HCEC 1CT (cell line): Measurements from ENCODE around the gene POLE.

ENCODE experiments used
- DNase-seq: peaks from one replicate; pipeline ENCODE4 v3.0.0-alpha.2; 2017

Gene POLE

DNA sequence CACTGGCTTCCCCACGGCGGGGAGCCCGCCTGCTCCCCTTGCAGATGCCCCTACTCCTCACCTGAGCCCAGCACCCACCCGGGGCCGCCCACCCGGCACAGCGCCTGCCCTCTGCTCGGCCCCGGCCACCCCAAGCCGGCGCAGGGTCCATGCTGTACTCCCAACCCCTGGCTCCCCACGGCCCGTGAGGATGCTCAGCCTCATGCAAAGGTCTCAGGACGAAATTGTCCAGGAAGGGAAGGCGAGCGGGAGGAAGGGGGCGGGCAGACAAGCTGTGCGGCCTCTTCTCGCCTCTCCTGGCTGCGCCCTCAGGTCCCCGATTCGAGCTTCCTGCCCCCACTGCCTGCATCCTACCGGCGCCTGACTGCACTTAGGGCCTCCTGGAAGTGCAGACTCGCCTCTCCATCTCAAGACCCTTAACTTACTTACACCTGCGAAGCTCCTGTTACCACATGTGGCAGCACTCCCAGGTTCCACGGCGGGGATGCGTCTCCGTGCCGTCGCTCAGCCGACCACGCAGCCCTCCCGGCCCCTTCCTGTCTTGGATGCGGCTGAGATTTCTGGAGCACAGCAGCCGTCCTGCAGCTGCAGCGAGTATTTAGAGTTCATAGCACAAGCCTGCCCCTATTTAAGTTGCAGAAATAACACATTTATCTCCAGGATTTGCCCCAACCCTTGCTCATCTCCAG is 94.7 kb downstream of the POLE start:
- no peak for DNase-seq

DNA sequence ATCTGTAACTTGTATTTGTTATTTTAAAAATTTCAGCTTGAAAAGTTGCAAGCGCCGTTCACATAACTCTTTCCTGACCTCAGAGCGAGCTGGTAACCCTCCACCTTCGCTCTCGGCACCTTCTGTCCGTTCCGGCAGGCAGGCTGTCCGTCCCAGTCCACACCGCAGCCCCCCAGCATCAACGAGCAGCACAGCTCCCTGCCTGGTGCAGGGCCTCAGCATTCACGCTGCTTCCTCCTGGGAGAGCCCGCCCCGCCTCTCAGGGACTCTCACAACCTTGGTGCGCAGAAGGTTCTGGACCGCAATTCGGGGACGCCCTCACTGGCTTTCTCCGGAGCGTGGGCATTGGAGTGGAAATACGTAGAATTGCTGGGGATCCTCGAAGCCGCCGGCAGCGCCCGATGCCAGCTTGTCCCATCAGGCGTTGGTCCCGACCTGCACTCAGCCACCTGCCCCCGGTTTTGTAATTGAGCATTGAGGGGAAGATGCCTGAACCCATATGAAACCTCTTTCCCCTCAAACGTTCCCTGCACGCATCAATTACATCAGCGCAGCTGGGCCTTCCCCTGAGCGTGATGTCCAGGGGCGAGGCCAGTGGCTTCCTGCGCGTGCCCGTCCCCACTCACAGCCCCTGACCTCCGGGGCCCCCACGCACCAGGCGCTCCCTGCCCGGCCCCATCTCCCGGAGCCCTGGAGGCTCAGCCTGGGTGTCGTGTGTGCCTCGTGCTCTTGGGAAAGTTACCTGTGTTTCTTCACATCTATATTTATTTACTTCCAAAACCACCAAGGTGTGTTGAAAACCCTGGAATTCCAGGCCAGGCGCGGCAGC is 95.8 kb downstream of the POLE start:
- no peak for DNase-seq

DNA sequence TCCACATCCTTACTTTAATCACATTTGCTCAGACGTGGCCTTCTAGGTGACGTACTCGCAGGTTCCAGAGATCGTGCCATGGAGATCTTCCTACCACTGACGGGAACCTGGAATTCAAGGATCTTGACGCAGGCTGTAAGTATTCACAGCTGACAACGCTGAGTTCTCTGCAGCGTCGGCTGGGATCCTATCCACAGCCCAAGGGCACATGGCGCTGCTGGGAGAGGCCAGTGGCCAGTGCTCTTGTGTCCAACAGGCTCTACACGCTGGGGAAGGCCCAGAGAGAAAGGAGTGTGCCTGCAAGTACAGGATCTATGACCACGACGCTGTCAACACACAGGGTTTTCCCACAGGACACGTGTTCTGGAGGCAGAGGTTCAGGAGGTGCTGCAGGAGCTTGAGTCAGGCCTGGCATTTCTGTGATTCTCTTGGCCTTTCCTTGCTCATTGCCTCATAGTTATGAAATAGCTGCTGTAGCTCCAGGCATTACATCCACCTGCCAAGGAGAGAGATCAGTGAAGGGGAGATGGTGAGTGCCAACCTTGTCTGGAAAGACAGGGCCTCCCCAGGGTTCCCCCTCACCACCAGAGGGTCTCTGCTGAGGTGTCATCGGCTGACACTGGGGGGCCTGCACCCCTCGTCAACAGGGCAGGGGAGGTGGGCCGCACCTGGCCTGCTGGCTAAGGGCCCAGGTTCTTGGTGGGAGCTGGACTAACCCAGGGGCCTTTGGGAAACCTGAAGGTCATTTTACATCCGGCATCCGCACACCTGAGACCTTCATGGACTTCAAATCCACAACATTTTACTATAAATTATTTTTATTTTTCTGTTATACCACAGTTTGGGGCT is 98.1 kb downstream of the POLE start:
- no peak for DNase-seq

DNA sequence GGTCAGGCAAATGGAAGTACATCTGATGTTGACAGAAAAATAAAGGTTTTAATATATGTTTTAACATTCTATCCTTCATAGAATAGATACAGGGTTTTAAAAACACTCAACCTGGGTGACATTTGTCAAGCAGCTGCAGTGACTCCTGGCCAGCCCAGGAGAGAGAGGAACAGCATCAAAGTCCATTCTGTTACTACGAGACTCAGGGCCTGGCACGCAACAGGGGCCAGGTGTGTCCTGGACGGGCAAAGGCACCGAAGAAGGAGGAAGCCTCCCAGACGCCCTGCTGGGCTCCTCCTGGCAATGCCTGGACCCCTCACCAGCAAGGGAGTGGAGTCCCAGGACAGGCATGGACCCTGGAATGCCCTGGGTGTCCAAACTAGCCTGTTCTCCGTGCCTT is 98.8 kb downstream of the POLE start:
- DNase-seq = no peak

DNA sequence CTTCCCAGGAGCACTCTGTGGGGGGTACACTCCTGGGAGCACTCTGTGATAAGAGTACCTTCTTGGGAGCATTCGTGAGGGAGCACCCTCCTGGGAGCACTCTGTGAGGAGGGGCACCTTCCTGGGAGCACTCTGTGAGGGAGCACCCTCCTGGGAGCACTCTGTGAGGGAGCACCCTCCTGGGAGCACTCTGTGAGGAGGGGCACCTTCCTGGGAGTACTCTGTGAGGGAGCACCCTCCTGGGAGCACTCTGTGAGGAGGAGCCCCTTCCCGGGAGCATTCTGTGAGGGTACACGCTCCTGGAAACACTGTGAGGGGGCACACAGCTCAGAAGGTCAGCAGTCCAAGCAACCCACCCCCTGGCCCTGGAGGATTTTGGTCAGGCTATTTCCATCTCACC is 99.4 kb downstream of the POLE start:
- DNase-seq = no peak

DNA sequence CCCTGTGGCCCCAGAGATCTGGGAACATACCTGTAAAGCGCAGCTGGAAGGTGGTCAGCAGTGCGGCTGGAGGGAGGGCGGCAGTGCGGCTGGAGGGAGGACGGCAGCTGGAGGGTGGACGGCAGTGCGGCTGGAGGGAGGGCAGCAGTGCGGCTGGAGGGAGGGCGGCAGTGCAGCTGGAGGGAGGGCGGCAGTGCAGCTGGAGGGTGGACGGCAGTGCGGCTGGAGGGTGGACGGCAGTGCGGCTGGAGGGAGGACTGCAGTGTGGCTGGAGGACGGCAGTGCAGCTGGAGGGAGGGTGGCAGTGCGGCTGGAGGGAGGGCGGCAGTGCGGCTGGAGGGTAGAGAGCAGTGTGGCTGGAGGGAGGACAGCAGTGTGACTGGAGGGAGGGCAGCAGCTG is 100.2 kb downstream of the POLE start:
- no peak for DNase-seq

DNA sequence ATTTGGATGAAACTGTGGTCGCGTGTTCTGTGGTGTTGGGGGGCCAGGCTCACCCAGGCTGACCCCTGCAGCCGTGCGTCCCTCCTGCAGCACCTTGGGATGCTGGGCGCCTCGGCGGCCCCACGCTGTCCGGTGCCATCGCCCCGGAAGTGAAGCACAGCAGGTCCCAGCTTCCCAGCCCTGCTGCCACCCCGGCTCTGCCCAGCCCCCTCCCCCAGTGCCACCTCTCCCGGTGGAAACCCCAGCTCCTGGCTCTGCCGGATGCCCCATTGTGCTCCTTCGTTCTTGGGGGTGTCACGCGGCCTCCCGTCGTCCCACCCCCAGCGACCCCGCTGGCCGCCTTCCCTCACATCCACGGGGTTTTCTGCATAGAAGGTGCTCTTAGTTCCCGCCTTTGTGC is 102.0 kb downstream of the POLE start:
- DNase-seq = no peak

DNA sequence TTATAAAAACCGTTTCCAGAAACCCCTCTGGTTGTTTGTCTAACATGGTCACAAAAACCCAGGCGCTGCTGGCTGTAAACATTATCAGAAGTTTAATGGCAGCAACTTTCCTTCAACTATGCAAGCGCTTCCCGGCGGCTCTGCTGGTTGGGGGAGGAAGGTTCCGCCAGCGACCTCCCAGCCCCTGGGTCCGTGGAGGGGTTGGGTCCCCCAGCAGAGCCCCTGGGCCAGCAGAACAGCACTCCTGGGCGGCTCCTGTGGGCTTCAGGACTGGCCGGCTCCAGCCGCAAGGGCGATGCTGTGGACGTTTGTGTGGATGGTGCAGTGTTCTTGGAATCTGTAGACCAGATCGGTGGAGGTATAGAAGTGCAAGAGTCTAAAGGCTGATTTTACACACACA is 102.7 kb downstream of the POLE start:
- no peak for DNase-seq

DNA sequence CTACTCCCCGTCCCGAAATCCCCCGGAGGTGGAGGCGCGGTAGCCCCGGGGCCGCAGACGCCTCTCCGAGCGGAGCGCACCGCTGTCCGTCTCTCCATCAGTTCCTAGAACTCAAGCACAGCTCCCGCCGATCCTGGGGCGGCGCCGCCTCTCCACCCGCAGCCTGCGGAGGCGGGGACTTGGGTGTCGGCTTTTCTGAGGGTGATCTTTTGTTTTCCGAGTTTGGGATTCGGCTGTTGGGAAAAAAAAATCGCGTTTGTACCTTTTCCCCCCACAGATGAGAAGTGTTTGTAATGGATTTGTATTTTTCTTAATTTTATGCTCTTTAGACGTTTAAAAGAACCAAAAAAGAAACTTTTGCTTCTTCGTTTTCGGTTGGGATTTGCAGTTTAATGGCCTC is 103.4 kb downstream of the POLE start:
- no peak for DNase-seq

DNA sequence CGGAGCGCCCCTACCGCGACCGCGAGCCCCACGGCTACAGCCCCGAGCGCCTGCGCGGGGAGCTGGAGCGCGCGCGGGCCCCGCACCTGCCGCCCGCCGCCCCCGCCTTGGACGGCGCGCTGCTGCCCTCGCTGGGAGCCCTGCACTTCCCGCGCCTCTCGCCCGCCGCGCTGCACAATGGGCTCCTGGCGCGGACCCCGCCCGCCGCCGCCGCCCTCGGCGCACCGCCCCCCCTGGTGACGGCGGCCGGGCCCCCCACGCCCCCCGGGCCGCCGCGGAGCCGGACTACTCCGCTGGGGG is 103.8 kb downstream of the POLE start:
- no peak for DNase-seq

DNA sequence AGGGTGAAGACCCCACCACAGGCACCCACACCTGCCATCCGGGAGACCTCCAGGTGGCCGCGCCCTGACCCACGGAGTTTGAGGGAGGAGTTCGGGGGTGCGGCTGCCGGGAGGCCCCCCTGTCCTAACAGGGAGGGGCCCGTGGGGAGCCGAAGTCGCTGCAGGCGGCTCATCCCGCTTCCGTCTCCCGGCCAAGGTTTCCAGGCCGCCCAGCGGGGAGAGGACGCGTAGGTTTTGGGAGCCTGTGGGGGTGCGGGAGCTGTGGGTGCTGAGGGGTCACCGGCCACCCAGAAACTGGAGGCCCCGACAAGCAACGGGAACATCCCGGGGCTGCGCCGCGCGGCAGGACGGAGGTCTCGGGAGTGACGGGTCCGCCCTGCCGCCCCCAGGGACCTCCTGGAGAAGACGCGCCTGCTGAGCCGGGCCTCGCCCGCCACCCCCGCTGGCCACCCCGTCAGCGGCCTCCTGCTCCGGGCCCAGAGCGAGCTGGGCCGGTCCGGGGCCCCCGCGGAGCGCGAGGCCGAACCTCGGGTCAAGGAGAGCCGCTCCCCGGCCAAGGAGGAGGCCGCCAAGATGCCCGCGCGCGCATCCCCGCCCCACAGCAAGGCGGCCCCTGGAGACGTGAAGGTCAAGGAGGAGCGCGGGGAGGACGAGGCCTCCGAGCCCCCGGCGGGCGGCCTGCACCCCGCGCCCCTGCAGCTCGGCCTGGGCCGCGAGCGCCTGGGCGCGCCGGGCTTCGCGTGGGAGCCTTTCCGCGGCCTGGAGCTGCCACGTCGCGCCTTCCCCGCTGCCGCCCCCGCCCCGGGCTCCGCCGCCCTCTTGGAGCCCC is 104.3 kb downstream of the POLE start:
- no peak for DNase-seq

DNA sequence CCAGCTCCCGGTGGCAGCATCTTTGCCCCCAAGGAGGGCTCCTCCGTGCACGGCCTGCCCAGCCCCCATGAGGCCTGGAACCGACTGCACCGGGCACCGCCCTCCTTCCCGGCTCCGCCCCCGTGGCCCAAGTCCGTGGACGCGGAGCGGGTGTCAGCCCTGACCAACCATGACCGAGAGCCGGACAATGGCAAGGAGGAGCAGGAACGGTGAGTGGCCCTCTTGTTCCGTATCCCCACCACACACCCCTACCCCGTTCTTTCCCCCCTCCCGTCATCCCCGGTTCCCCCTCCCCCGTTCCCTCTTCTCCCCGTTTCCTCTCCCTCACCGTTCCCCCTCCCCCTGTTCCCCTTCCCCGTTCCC is 105.1 kb downstream of the POLE start:
- no peak for DNase-seq

DNA sequence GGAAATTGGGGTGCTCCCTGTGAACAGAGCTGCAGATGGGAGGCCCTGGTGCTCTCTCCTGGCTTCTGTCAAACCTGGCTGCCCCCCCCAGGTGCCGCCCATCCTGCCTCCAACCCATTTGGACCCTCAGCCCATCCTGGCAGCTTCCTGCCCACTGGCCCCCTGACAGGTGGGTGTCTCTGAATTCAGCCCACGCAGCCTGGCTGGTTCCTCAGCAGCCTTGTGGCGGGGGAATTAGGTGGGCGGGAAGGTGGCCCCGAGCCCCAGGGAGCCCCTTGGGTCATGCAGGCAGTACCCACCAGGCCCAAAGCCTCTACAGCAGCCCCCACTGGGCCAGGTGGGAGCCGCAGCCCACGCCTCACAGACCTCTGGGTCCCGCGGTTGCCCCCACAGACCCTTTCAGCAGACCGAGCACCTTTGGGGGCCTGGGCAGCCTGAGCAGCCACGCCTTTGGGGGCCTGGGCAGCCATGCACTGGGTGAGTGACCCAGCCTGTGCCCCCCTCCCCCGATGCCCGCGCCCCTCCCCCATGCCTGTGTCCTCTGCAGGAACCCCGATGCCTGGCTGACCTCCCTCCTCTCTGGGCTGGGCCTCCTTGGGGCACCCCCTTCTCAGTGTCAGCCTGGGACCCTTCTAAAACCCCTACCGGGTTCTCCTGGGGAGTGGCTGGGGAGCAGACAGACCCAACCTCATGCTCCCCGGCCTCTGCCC is 105.6 kb downstream of the POLE start:
- DNase-seq = no peak

DNA sequence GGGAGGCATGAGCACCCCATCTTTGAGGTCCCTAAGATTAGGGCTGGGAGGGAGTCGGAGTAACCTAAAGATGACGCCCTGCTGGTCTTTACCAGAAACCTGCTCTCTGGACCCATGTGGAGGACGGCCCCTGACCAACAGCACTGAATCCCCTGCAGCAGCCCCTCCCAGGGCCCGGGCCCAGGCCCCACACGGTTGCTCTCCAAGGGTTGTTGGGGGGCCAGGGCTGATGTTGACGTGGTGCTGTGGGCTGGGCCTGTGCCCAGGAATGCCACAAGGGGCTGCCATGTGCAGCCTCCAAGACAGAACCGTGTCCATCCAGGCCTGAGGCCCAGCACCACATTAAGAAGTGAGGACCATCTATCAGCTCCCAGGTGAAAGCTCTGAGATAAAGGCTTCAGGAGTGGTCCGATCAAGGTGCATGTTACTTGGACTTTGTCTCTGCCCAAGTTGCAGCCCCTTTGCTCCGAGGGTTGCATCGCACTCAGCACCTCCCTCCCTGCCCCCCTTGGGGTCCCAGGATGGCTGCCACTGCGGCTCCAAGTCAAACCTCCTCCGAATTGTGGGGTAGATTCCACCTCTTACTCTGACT is 106.3 kb downstream of the POLE start:
- no peak for DNase-seq

DNA sequence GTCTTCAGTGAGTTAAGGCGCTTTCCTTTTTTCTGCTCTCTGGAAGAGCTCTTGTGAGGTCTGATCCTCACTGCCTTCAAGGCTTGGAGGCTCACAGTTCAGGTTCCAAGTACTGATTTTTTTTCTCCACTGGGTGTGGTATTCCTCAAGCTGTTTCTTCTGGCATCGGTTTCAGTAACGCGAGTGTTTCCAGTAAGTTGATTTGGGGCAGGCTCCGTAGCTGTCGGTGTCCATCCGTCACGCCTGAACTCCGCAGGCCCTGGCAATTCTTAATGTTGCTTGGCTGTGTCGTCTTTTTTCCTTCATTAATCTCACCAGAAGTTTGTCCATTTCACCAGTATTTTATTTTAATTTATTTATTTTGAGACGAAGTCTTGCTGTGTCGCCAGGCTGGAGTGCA is 107.4 kb downstream of the POLE start:
- no peak for DNase-seq

DNA sequence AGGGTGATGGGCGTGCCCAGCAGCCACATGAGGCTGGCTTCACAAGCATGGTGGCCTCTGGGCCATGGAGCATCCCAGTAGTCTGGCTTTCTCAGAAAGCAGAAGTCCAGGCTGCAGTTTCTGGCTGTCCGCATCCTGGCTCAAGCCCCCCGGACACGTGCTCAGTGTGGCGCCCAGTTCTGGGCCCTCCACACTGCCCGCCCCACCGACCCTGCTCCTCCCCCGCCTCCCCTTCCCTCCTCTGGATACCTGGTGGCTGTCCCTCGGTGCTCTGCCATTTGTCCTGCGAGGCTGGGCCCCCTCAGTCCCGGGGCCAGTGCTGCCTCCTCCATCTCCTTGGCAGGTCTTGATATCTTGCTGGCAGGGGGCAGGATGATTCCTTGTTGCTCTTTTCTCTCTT is 108.3 kb downstream of the POLE start:
- DNase-seq = no peak

DNA sequence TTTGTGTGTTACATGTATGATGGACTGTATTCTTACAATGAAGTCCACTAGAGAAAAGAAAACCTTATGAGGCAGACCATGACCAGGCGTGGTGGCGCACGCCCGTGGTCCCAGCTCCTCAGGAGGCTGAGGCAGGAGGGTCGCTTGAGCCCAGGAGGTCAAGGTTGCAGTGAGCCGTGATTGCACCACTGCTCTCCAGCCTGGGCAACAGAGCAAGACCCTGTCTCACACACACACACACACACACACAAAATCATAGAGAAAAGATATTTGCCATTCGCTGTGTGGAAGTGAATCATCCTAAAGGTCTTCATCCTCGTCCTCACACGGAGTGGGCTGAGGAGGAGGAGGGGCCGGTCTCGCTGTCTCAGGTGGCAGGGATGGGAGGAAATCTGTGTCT is 109.0 kb downstream of the POLE start:
- DNase-seq = no peak

DNA sequence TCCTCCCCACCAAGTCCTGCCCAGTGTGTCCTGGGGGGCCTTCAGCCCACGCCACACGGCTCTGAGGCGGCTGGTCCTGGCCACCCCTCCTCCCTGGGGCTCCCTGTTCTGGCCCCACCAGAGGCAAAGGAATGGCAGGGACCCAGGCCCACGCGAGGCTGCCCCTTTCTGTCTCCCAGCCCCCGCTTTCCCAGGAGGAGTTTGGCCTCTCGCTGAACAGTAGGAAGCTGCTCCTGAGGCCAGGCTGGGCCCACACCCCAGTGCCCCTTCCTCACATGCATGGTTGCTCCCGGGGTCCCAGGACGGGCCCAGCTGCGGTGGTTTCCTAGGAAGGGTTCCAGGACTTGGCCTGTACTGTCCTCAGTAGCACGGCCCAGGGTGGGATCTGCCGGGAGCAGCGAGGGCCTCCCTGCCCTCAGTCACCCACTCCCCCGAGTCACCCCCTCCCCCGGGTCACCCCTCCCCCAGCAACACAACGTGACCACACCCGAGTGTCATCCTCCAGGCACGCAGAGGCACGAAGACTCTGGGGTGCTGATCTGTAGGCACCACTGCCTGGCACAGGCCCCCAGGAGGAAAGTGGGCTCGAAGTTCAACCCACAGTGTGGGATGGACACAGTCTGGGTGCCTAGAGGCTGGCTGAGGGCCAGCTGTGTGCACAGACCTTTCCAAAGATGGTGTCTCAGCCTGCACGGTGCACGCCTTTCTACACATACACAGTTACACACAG is 109.8 kb downstream of the POLE start:
- no peak for DNase-seq

DNA sequence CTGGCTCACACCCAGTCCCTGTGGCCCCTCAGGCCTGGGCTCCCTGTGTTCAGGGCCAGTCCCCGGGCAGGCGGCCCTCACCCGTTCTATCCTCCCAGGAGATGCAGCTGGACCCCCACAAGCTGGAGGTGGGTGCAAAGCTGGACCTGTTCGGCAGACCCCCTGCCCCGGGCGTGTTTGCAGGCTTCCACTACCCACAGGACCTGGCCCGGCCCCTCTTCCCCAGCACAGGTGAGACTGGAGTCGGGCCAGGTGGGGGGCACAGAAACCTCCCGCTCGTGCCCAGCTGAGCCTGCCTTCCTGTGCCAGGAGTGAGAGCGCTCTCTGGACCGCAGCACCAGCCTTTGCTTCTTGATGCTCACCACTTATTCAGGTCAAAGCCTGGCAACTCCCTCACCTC is 110.4 kb downstream of the POLE start:
- DNase-seq = no peak

DNA sequence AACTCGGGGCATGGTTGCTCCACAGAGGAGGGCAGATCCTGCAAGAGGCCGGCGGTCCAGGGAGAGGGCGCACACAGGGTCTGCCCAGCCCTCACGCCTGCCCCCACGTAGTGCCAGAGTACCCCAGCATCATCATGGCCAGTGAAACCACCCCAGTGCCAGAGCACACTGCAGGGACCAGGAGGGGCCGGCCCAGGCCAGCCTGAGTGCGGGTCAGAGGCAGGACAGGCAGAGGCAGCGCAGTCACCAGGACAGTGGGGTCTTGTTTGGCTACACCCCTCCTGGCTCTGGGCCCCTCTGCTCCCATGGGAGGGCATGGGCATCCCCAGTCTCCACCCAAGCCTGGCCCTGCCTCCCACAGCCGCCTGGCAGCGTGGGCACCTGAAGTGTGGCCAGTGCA is 111.5 kb downstream of the POLE start:
- DNase-seq = no peak

DNA sequence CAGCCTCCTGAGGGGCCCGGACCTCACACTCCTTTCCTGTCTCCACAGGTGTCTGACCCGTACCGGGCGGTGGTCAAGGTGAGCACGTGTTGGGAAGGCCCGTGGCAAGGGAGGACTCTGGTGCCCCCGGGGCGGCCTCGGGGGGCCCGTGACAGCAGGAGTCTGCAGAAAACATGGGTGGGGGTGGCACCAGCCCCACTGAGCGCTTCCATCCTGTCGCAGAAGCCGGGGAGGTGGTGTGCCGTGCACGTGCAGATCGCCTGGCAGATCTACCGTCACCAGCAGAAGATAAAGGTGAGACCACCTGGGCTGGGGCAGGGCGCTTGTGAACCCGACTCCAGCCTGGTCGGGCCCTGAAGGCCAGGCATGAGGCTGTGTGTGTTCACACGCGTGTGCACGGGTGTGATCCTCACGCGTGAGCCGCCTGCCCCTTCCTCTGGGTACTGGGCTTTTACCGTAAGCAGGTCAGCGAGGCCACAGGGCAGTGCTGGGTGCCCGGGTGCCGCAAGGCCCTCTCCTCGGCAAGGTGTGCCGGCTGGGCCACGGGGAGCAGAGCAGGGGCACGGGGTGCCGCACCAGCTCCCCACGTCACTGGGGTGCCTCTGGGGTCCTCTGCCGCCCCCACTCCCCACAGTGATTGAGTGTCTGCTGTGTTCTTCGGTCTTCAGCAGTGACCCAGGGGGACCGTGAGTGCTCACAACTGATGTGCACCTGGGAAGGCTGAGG is 112.7 kb downstream of the POLE start:
- DNase-seq = no peak
